Raji (cell line): Measurements from ENCODE around the gene CDKN2C.

Source experiments
- POLR2A ChIP-seq: IDR thresholded peaks from 2 replicates; pipeline ENCODE4 v1.6.1; 2011; ENCODE audit warnings: low read depth, low read length, control low read depth; ENCODE audit not compliant: insufficient read depth

The CDKN2C gene

GRCh38 chr1:50969611-50970508, at the start of gene CDKN2C:
CDKN2C (plus strand) TSS chr1:50970245; CDS start chr1:50970369, 124 bp downstream.
- TF ChIP-seq POLR2A: peak; percentile 95

- TF ChIP-seq POLR2A: no peak
These were observed 49.6 kb upstream of the CDKN2C start for GRCh38 chr1:50920409-50920808.

GRCh38 chr1:50921029-50921428, 49.0 kb upstream of the CDKN2C start:
- no peak for TF ChIP-seq POLR2A

- no peak for TF ChIP-seq POLR2A
These were observed 46.5 kb upstream of the CDKN2C start for GRCh38 chr1:50923564-50923963.

- no peak for TF ChIP-seq POLR2A
These were observed 40.6 kb upstream of the CDKN2C start for GRCh38 chr1:50929376-50929958.

- TF ChIP-seq POLR2A: no peak
These were observed 39.9 kb upstream of the CDKN2C start for GRCh38 chr1:50930193-50930592.

GRCh38 chr1:50930965-50931737, 38.9 kb upstream of the CDKN2C start:
- no peak for TF ChIP-seq POLR2A

GRCh38 chr1:50934838-50935237, 35.2 kb upstream of the CDKN2C start:
- TF ChIP-seq POLR2A: no peak

GRCh38 chr1:50936321-50936720, 33.7 kb upstream of the CDKN2C start:
- TF ChIP-seq POLR2A: no peak

GRCh38 chr1:50940291-50940690, 29.8 kb upstream of the CDKN2C start:
- TF ChIP-seq POLR2A: no peak

- no peak for TF ChIP-seq POLR2A
These were observed 27.7 kb upstream of the CDKN2C start for GRCh38 chr1:50942334-50942733.

- TF ChIP-seq POLR2A: no peak
These were observed 20.6 kb upstream of the CDKN2C start for GRCh38 chr1:50949286-50949982.

GRCh38 chr1:50950396-50950795, 19.6 kb upstream of the CDKN2C start:
- TF ChIP-seq POLR2A: no peak

- no peak for TF ChIP-seq POLR2A
These were observed 14.9 kb upstream of the CDKN2C start for GRCh38 chr1:50955116-50955515.

GRCh38 chr1:50959303-50959912, 10.6 kb upstream of the CDKN2C start:
- no peak for TF ChIP-seq POLR2A
